Measurements from ENCODE around the gene TSEN15. TPM values are rescaled to one million over a fixed set of nuclear protein-coding genes. Genes with fewer than 3 reads are reported as not detected.

Gene TSEN15
- total and polyA plus RNA-seq, 2 of the 8 experiments (the other 6 are each of a cell fraction or from before 2014, with no cell fraction given): 23.4 to 31.4 TPM

DNA sequence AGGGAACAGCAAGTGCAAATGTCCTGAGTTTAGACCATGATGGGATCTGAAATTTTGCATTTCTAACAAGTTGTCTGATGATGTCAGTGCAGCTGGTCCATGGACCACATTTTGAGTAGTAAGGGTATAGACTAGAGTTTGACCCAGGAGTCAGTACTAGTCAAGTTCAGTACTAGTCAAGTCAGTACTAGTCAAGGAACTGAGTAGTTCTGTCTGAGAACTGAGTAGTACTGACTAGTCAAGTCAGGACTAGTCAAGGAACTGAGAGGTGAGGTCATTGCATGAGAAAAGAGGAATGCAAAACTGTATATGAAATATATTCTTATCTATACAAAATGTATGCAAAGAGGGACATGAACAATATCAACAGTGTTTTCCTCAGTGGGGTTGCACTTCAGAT lies 34.1 kb downstream of the TSEN15 start:
- Histone ChIP-seq H3K4me3 (ENCODE audit: extremely low read depth in 1 of 4, insufficient read depth in 2 of 4, low read depth in 3 of 4, low read length in 4 of 4) (no peak overlapping the region), H2AFZ (ENCODE audit: low read length) (no peak overlapping the region), H3K18ac (ENCODE audit: extremely low read depth, low read length) (no peak overlapping the region), H3K23me2 (ENCODE audit: low read depth, low read length) (no peaks in the 10 kb centered on the region), H3K23ac (ENCODE audit: insufficient read length) (no peak overlapping the region), H4K91ac (replicated peaks; ENCODE audit: insufficient read length, low read length) (no peak overlapping the region), H3K79me2 (ENCODE audit: control insufficient read depth in 1 of 2, insufficient read depth in 2 of 2, low read length in 2 of 2) (no peaks in the 10 kb centered on the region; a peak in 1 of 4 replicates), H3K9ac (replicated peaks in 1 of 4; ENCODE audit: extremely low read depth in 1 of 4, low read depth in 3 of 4, low read length in 3 of 4) (no peak overlapping the region), H3K4me1 (replicated peaks in 1 of 4; ENCODE audit: control insufficient read depth in 3 of 4, insufficient read depth in 4 of 4, low read length in 3 of 4) (no peaks in the 10 kb centered on the region), H3K4ac (replicated peaks; ENCODE audit: insufficient read length, low read depth, low read length) (no peak overlapping the region), H3K4me2 (ENCODE audit: insufficient read depth in 1 of 2, low read depth in 2 of 2, low read length in 2 of 2) (no peak overlapping the region), H3K14ac (ENCODE audit: insufficient read length) (no peak overlapping the region), H3K56ac (replicated peaks; ENCODE audit: insufficient read length, low read depth, low read length) (no peak overlapping the region), H3K36me3 (ENCODE audit: control insufficient read depth in 2 of 4, insufficient read depth in 4 of 4, low read length in 3 of 4) (no peaks in the 10 kb centered on the region), H3K27ac (ENCODE audit: low read depth, low read length) (no peak overlapping the region), H4K8ac (ENCODE audit: extremely low read depth, insufficient read depth, low read length) (no peak overlapping the region), H2BK5ac (ENCODE audit: low read depth, low read length) (no peak overlapping the region), H2BK15ac (ENCODE audit: low read length) (no peak overlapping the region), H3K27me3 (replicated peaks in 1 of 4; ENCODE audit: control insufficient read depth in 3 of 4, extremely low read depth in 1 of 4, insufficient read depth in 3 of 4, low read length in 3 of 4) (no peaks in the 10 kb centered on the region; a peak in 1 of 7 replicates), H2BK20ac (ENCODE audit: low read length) (no peak overlapping the region), H2AK5ac (ENCODE audit: low read depth, low read length) (no peak overlapping the region), H3K9me3 (ENCODE audit: insufficient read depth in 2 of 2, low read depth in 1 of 2, low read length in 1 of 2) (no peaks in the 10 kb centered on the region), H3K79me1 (ENCODE audit: low read depth, low read length) (no peaks in the 10 kb centered on the region), H4K20me1 (replicated peaks in 1 of 2; ENCODE audit: control insufficient read depth in 1 of 2, insufficient read depth in 2 of 2, low read length in 2 of 2) (no peaks in the 10 kb centered on the region), H2BK12ac (ENCODE audit: low read depth, low read length) (no peak overlapping the region), H2BK120ac (replicated peaks; ENCODE audit: low read depth, low read length) (no peak overlapping the region), H4K5ac (ENCODE audit: insufficient read length, low read depth, low read length) (no peak overlapping the region)
- DNase-seq (ENCODE audit: low read depth in 1 of 2, low spot score in 2 of 2): no peak
- ChIA-PET CTCF (ENCODE audit: partially characterized antibody) (no interaction called here), POLR2A (ENCODE audit: partially characterized antibody) (no interaction called here)
- no peak for TF ChIP-seq RFX5 (IDR thresholded peaks at IDR 0.05; ENCODE audit: borderline replicate concordance, low read depth, low read length)
- no peak for TF ChIP-seq KDM4A (IDR thresholded peaks at IDR 0.05; ENCODE audit: low read depth, low read length, severe bottlenecking)
- TF ChIP-seq FOSL1 (IDR thresholded peaks at IDR 0.05; ENCODE audit: insufficient read depth, low read depth, low read length): no peak
- TF ChIP-seq JUND (IDR thresholded peaks at IDR 0.05; ENCODE audit: low read length): no peak
- TF ChIP-seq SUZ12 (IDR thresholded peaks at IDR 0.05; ENCODE audit: low read length): no peak
- TF ChIP-seq RAD21 (IDR thresholded peaks at IDR 0.05 in 1 of 2, conservative IDR thresholded peaks at IDR 0.05 in 1 of 2; ENCODE audit: low read depth in 2 of 2, low read length in 2 of 2): no peak
- TF ChIP-seq ZNF274 (IDR thresholded peaks at IDR 0.05; ENCODE audit: borderline replicate concordance, extremely low read depth, low read length): no peak
- no peak for TF ChIP-seq GABPA (IDR thresholded peaks at IDR 0.05; ENCODE audit: borderline replicate concordance, insufficient read depth, low read length)
- no peak for TF ChIP-seq NANOG (IDR thresholded peaks at IDR 0.05; ENCODE audit: insufficient read depth, low read depth, low read length, poor library complexity, severe bottlenecking)
- TF ChIP-seq CEBPB (IDR thresholded peaks at IDR 0.05; ENCODE audit: low read depth, low read length): no peak
- no peak for TF ChIP-seq EZH2 (IDR thresholded peaks at IDR 0.05; ENCODE audit: low read depth, low read length, severe bottlenecking)
- FAIRE-seq: no peak

Measured in H1 (cell line).